GM18951 (cell line): ENCODE measurements around the gene MTCP1.

Source experiments
- POLR2A ChIP-seq: IDR thresholded peaks from 4 replicates; pipeline ENCODE4 v1.6.1; 2011; ENCODE audit warnings: mild to moderate bottlenecking; ENCODE audit not compliant: insufficient read length, insufficient read depth; ENCODE audit errors: extremely low read depth
- in situ Hi-C: fragments of 300-500 bp; cut with MboI; formaldehyde crosslinking; loops from one replicate; pipeline ENCODE4 v1.12.0; 2022; ENCODE audit warnings: low sequenced_read_pairs, mixed read lengths, inconsistent platforms; ENCODE audit not compliant: unreplicated experiment

Gene MTCP1

DNA sequence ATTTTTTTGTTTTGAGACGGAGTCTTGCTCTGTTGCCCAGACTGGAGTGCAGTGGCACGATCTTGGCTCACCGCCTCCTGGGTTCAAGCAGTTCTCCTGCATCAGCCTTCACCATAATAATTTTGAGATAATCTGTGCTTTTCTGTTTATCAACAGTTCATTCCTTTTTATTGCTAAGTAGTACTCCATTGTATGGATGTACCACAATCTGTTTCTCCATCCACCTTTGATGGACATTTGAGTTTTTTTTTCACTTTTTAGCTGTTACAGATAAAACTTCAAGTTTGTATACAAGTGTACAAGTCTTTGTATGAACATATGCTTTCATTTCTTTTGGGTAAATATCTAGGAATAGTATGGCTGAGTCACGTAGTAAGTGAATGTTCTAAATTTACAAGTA, 35.2 kb downstream of the MTCP1 start:
- in situ Hi-C loops: no loop called here
- no peak for TF ChIP-seq POLR2A

DNA sequence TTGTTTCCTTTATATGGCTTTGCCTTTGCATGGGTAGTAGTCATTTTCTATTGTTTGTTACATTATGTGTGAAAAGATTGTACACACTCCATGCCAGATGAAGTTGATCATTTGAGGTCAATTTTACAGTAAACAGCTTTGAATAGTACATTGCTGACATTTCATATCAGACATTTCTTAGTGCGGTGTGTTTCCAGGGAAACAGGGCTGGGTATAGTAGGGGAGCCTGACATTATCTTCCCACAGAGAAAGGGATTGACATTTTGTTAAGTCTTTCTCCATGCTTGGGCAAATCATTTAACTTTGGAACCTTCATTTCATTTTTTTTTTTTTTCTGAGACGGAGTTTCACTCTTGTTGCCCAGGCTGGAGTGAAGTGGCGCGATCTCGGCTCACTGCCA, 39.3 kb downstream of the MTCP1 start:
- in situ Hi-C loops: no loop called here
- no peak for TF ChIP-seq POLR2A

DNA sequence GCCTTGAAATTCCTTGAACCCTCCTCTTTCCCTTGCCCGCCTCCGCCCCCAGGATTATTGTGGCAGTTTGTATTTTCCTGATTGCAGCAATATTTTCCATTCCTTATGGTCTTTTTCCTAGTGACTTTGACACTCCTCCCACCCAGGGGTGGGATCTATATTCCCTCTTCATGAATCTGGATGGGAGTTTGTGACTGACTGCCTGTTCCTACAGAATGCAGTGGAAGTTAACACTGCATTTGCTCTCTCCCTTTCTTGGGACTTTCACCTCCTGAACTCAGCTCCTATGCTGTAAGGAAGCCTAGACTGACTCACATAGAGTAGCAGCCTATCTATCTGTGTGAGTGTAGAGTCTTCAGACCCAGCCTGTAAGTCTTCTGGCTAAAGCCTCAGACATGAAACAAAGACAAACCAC, 42.1 kb downstream of the MTCP1 start:
- TF ChIP-seq POLR2A: no peak
- in situ Hi-C loops: no loop called here

DNA sequence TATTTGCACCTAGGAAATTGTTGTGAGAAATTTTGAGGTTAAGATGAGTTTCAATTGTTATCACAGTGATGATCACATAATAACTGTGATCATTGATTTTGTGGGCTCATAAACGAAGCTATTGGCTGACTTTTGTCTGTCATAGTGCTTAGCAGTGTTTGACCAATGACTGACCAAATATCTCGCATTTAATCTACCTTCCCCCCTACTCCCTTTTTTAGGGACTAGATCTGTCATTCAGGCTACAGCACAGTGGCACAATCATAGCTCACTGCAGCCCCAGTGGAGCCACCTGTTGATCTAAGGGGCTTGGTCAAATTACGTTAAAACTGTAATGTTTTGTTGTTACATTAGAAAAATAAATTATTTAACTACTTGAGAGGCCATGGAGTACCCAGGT, 42.8 kb downstream of the MTCP1 start:
- TF ChIP-seq POLR2A: no peak
- in situ Hi-C loops: no loop called here

DNA sequence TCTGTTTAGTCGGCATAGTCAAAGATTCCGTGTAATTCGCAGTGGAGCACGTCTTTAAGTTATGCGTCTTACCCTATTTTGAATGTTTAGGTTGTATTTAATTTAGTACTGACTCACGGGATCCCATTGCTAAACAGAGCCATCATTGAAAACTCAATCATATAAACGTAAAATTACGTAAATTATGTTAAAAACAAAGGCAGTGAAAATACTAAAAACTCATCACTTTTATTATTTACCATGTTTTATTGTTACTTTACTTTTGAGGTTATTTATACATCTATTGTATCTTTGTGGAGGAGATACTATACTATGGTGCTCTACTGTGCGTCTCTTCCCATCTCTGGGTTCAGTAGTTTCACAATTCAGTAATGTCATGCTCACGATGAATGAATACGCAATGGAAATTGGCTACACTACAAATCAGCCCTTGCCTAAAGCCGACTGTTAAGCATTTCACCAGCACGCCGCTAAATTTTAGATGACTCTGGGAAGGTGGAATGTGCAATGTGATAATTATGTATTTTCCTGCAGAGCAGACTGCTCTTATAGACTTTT, 43.3 kb downstream of the MTCP1 start:
- no peak for TF ChIP-seq POLR2A
- in situ Hi-C loops: no loop called here

DNA sequence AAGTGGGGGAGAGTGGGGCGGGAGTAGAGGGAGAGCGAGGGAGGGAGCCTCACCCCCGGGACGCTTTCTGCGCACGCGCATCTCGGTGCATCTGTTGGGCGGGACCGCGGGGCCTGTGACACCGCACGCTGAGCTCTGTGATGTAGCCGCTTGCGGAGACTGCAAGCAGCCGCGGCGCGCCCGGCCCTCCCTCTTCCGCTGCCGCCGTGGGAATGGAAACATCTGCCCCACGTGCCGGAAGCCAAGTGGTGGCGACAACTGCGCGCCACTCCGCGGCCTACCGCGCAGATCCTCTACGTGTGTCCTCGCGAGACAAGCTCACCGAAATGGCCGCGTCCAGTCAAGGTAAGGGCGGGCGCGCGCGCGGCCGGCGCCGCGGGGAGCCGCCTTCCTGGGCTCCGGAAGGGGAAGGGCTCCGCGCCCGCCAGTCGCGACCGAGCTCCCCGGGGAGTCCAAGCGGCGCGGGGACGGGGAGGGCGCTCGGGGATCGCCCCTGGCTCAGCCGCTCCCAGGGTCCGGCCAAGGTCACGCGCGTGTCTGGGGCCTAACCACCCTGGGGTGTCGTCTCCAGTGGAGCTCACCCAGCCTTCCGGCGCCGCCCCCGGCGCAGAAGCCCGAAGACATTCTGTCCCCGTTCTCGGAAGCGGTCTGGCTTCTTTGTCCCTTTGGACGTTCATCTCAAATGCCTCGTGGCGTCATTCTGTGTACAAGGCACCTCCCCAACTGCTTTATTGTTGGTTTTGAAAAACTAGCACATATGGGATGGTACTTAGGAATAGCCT, 44.0 kb downstream of the MTCP1 start, which contains the start of gene FUNDC2:
FUNDC2 (plus strand) TSS at position 118 of the 782 bp plus-strand sequence; CDS start at position 213, 95 bp downstream.
- peak; percentile 78 for TF ChIP-seq POLR2A
- in situ Hi-C loops: no loop called here

DNA sequence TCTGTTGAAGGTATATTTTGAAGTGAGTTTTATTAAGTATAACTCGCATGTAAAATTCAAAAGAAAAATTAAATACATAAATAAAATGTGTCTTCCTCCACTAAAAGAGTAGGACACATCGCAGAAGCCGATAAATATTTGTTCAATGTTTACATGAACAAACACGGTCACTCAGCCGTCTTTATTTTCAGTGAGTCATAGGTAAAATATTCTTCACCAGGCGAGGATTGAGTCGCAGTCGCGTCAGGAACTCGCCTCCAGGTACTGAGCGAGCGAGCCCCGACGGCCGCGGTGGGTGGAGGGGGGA, 44.6 kb downstream of the MTCP1 start:
- in situ Hi-C loops: no loop called here
- no peak for TF ChIP-seq POLR2A

DNA sequence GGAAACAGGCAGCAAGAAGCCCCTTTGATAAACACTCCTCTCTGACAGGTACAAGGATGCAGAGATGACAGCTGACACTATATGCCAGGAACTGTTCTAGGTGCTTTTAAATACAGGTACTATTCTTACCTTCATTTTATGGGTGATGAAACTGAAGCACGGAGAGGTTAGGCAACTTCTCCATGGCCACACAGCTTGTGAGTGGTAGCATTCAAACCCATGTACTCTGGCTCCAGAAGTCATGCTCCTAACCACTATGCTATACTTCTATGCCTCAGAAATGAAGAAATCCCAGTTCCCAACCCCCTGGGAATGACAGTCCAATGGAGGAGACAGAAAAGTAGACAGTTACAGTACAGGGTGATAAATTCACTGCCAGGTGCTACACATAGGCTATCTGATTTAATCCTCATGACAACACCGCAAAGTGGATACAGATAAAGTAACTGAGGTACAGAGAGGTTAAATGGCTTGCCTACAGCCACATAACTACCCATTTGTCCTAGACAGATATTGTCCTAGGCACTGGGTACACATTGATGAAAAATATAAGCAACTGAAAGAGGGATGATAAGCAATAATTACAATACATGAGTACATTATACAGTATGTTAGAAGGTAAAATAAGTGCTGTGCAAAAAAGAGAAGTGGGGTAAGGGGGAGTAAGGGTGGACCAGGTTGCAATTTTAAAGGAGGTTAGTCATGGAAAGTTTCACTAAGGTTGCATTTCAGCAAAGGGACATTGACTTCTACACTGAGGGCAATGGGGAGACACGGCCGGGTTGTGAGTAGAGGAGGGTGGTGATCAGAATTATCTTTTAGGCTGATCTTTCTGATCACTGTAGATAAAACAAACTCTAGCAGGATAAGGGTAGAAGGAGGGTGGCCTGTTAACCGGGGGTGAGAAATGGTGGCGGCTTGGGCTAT, 46.8 kb downstream of the MTCP1 start:
- no peak for TF ChIP-seq POLR2A
- in situ Hi-C loops: no loop called here

DNA sequence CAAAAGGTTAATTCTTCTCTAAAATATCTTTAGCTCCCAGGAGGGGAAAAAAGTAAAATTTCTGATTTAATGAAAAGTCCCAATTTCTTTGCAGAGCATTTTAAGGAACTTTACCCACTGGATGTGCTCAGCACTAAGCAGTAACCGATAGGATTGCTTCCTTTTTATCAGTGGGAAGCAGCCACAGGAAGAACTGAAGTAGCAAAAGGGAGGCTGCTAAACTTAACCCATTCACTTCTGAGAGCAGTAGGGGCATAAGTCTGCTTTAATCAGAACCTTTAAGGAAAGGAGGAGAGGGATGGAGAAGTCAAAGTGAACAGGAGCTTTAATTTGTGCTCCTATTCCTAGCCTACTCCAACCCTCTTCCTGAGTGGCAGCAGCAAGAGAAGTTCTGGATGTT, 48.4 kb downstream of the MTCP1 start, which contains the start of gene F8:
F8 (minus strand) TSS at position 139 of the 400 bp plus-strand sequence. CDS start 171 bp downstream, outside the sequence.
- in situ Hi-C loops: no loop called here
- TF ChIP-seq POLR2A: no peak

DNA sequence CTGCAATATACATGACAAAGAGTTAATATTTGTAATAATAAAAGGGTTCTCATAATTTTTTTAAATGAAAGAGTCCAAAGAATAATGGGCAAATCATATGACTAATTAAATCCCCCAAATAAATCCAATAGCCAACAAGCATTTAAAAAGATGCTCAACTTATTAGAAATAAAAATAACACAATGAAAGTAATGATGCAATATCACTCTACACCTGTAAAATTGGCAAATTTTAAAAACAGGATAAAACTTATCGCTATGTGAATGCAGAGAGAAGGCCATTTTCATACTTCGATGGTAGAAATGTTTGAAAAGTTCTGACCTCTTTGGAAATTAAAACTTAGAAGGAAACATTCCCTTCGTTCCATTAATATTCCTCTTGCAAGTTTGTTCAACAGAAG, 50.3 kb downstream of the MTCP1 start:
- TF ChIP-seq POLR2A: no peak
- in situ Hi-C loops: no loop called here
